Upper lobe of left lung (tissue), 4 donors: ENCODE results near the gene TMEFF1.

Experiments used
- POLR2A ChIP-seq, 4 donors: fragments of 450-650 bp; IDR thresholded peaks; one replicate each; pipeline ENCODE4 v1.5.1; 2016 to 2017; ENCODE audit warnings: antibody characterized with exemption in 4 of 4, mild to moderate bottlenecking in 2 of 4
- TF ChIP-seq, protein P1 (sequence below), 6 experiments: fragments of 450-650 bp in 4 of 6; fragments of 200-600 bp in 2 of 6; sonication (generic) in 2 of 6; IDR thresholded peaks; one replicate each; pipeline ENCODE4 v1.5.1; 2016 to 2019; ENCODE audit warnings: antibody characterized with exemption in 6 of 6

DNA sequence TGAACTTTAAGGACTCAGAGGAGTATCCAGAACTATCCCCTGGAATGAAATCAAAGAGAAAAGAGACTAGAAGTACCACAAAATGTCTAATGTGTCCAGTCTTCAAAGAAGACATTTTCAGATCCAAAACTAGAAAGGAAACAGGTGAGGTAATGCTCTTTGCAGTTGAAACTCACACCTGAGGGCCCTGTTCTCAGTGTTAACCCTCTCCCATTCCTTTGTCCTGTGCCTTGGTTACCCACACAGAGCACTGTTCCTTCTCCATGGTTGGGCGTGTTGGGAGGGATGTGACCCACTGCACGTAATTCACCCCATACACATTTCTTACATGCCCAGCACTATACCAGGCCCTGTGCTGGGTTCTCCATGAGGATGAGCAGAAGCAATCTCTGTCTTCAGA is 24.7 kb upstream of the TMEFF1 start:
- TF ChIP-seq, protein P1, sequence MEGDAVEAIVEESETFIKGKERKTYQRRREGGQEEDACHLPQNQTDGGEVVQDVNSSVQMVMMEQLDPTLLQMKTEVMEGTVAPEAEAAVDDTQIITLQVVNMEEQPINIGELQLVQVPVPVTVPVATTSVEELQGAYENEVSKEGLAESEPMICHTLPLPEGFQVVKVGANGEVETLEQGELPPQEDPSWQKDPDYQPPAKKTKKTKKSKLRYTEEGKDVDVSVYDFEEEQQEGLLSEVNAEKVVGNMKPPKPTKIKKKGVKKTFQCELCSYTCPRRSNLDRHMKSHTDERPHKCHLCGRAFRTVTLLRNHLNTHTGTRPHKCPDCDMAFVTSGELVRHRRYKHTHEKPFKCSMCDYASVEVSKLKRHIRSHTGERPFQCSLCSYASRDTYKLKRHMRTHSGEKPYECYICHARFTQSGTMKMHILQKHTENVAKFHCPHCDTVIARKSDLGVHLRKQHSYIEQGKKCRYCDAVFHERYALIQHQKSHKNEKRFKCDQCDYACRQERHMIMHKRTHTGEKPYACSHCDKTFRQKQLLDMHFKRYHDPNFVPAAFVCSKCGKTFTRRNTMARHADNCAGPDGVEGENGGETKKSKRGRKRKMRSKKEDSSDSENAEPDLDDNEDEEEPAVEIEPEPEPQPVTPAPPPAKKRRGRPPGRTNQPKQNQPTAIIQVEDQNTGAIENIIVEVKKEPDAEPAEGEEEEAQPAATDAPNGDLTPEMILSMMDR (IDR thresholded peaks at IDR 0.05): no peak
- TF ChIP-seq POLR2A (IDR thresholded peaks at IDR 0.05): no peak
